ENCODE results near the gene CRCP. TPM values are rescaled to one million over a fixed set of nuclear protein-coding genes. Genes with fewer than 3 reads are reported as not detected.

The CRCP gene
- total and polyA plus RNA-seq, 2 experiments from 2014 or later = 36.1 to 43.4 TPM

- Mint-ChIP-seq H3K4me1 (0 out of 3 replicates have a peak, but pooled peaks cover 2% of the 10 kb centered on the region), H3K9me3 (no peaks in the 10 kb centered on the region), H3K4me3 (no peak overlapping the region), H3K27me3 (ENCODE audit: insufficient read depth, low read depth, poor library complexity) (peaks cover 7% of the 10 kb centered on the region), H3K36me3 (ENCODE audit: low read depth) (peaks cover 20% of the 10 kb centered on the region), H3K27ac (no peak overlapping the region)
- no peak for TF ChIP-seq ETS1 (IDR thresholded peaks at IDR 0.05)
- no peak for TF ChIP-seq CREB1 (CRISPR knock-in tag; IDR thresholded peaks at IDR 0.05; ENCODE audit: low read depth)
- no peak for TF ChIP-seq EZH2phosphoT487 (IDR thresholded peaks at IDR 0.05; ENCODE audit: unreplicated experiment)
- TF ChIP-seq POLR2AphosphoS5 (IDR thresholded peaks at IDR 0.05; ENCODE audit: low read depth) = no peak
- TF ChIP-seq ZNF331 (CRISPR knock-in tag; IDR thresholded peaks at IDR 0.05; ENCODE audit: low read depth) = no peak
- TF ChIP-seq REST (IDR thresholded peaks at IDR 0.05; ENCODE audit: unreplicated experiment) = no peak
- no peak for TF ChIP-seq ZNF462 (CRISPR knock-in tag; IDR thresholded peaks at IDR 0.05)
- no peak for TF ChIP-seq ZNF114 (CRISPR knock-in tag; IDR thresholded peaks at IDR 0.05)
- no peak for TF ChIP-seq EZH2 (IDR thresholded peaks at IDR 0.05; ENCODE audit: low read depth, unreplicated experiment)
- no peak for TF ChIP-seq STAT1 (IDR thresholded peaks at IDR 0.05; ENCODE audit: unreplicated experiment)
- TF ChIP-seq NANOG (IDR thresholded peaks at IDR 0.05; ENCODE audit: borderline replicate concordance) = no peak
- Histone ChIP-seq H3K4me1 (ENCODE audit: insufficient read depth) (no peaks in the 10 kb centered on the region), H3K4me3 (no peak overlapping the region), H2AFZ (no peak overlapping the region), H4K20me1 (replicated peaks; ENCODE audit: insufficient read depth) (no peaks in the 10 kb centered on the region), H3K27ac (ENCODE audit: low read depth) (no peak overlapping the region), H3K27me3 (ENCODE audit: insufficient read depth) (no peaks in the 10 kb centered on the region), H3K36me3 (ENCODE audit: insufficient read depth) (no peaks in the 10 kb centered on the region), H3K79me2 (replicated peaks; ENCODE audit: insufficient read depth) (no peaks in the 10 kb centered on the region), H3K4me2 (no peak overlapping the region), H3K9me2 (ENCODE audit: insufficient read depth) (no peaks in the 10 kb centered on the region), H3F3A (replicated peaks; ENCODE audit: low read depth) (no peaks in the 10 kb centered on the region)
- DNase-seq (ENCODE audit: low spot score) (no peak), ATAC-seq (no peak)
Observed at GRCh38 chr7:66082083-66082482, 32.6 kb upstream of the CRCP start.
